Heart right ventricle (tissue), 16 donors: Measurements from ENCODE around the gene CTDNEP1. TPM values are rescaled to one million over a fixed set of nuclear protein-coding genes. Genes with fewer than 3 reads are reported as not detected.

Experiments used
- ATAC-seq, 8 donors: fragments of 200-7000 bp; cut with Tn5 transposase; one replicate each; pipeline ENCODE4 v1.9.1; 2020; ENCODE audit warnings: mild to moderate bottlenecking in 8 of 8, moderate library complexity in 8 of 8, moderate number of reproducible peaks in 1 of 8
- DNase-seq, 2 donors: peaks; one replicate each; pipeline ENCODE4 v3.0.0-alpha.2; 2020
- H3K27ac ChIP-seq, 10 donors: fragments of 200-600 bp; sonication (generic) in 2 of 10; one replicate each; pipeline versions ENCODE4 v1.5.0 to v1.8.0; 2020 to 2022; ENCODE audit warnings: mild to moderate bottlenecking in 3 of 10
- H3K27me3 ChIP-seq, 7 donors: fragments of 200-600 bp; one replicate each; pipeline ENCODE4 v1.8.0; 2021 to 2022; ENCODE audit warnings: mild to moderate bottlenecking in 2 of 7
- H3K36me3 ChIP-seq, 9 donors: fragments of 200-600 bp; sonication (generic) in 1 of 9; one replicate each; pipeline versions ENCODE4 v1.5.0 to v1.8.0; 2020 to 2022; ENCODE audit warnings: mild to moderate bottlenecking in 2 of 9
- H3K4me1 ChIP-seq, 9 donors: fragments of 200-600 bp; sonication (generic) in 1 of 9; one replicate each; pipeline versions ENCODE4 v1.5.0 to v1.8.0; 2020 to 2022; ENCODE audit warnings: mild to moderate bottlenecking in 4 of 9
- H3K4me3 ChIP-seq, 10 donors: fragments of 200-600 bp; sonication (generic) in 2 of 10; one replicate each; pipeline versions ENCODE4 v1.5.0 to v1.8.0; 2020 to 2022; ENCODE audit warnings: mild to moderate bottlenecking in 7 of 10, moderate library complexity in 2 of 10
- H3K9me3 ChIP-seq, 11 donors: fragments of 200-600 bp in 10 of 11; sonication (generic) in 2 of 11; one replicate each; pipeline versions ENCODE4 v1.5.0 to v1.8.0; 2013 to 2022; ENCODE audit warnings: mild to moderate bottlenecking in 2 of 11, control low read depth in 1 of 11, moderate library complexity in 1 of 11
- WGBS, 2 donors: extraction: QIAGEN DNeasy Blood & Tissue Kit; methylation state at CpG; one replicate each; pipeline ENCODE4 v1.1.7; 2013; ENCODE audit warnings: inconsistent platforms in 1 of 2; 5-methylcytosine and 5-hydroxymethylcytosine counted together
- intact Hi-C, 10 donors: fragments of 100-400 bp; cut with DNase I; formaldehyde crosslinking; loops; one replicate each; pipeline versions ENCODE4 v1.11.1 to v1.14.2; 2022
- polyA plus RNA-seq, 2 donors: library from polyadenylated mRNA; stranded (reverse); fragments of 200-250 nt; gene quantifications; one replicate each; pipeline ENCODE4 v1.2.3, GENCODE V29; 2013
- total RNA-seq, 10 donors: library from RNA; stranded (reverse); fragmentation: NEBNext Ultra II Directional in 3 of 10; extraction: Animal tissue kit (Norgen Biotek cat#: 25700) in 3 of 10; gene quantifications; one replicate each; pipeline versions ENCODE4 v1.2.1 to v1.2.4, GENCODE V29; 2021 to 2023
- TF ChIP-seq, protein P1 (sequence below), 9 donors: fragments of 200-600 bp; sonication (generic) in 2 of 9; IDR thresholded peaks; one replicate each; pipeline versions ENCODE4 v1.5.0 to v1.8.0; 2021 to 2022; ENCODE audit warnings: antibody characterized with exemption in 9 of 9, mild to moderate bottlenecking in 5 of 9, moderate library complexity in 1 of 9
- donor health status: Arrhythmogenic right ventricular cardiomyopathy.
- donor health status: ischemic (EF 13 %, LVEDD 7.1; RV severe dilation, severe dysfunction).
- donor health status: healthy with polysubstance abuse.
- donor health status: DM: no; HTN: yes; CAD: no.
- donor health status: DM: no; HTN: no; CAD: no.
- donor health status: ischemic (EF 25% LVEDD 6.9; RV normal size, moderate dysfunction).
- donor health status: ischemic (EF 25% LVEDD 5.7; RV mildly dilated, moderate dysfunction).
- donor health status: healthy.
- donor health status: DM: yes; HTN: yes; CAD: no.
- donor health status: Ischemic cardiomyopathy.
- donor health status: ischemic (EF 35%, LVEDD 5.7; RV mildly dilated, moderate dysfunction).
- donor health status: nonischemic (EF 11% LVEDD 7.7; RV severe dilation, severe dysfunction).
- donor health status: DM: yes; HTN: yes; CAD: no.
- donor health status: PGD.
- donor health status: ischemic (EF 29% LVEDD 5.4; RV normal size, mild dysfunction).
- donor health status: nonischemic (EF 23%, LVEDD 6.1; RV moderate dilation, normal function).

The CTDNEP1 gene
- total and polyA plus RNA-seq, 12 donors = 56.3 to 135 (median 110) TPM

DNA sequence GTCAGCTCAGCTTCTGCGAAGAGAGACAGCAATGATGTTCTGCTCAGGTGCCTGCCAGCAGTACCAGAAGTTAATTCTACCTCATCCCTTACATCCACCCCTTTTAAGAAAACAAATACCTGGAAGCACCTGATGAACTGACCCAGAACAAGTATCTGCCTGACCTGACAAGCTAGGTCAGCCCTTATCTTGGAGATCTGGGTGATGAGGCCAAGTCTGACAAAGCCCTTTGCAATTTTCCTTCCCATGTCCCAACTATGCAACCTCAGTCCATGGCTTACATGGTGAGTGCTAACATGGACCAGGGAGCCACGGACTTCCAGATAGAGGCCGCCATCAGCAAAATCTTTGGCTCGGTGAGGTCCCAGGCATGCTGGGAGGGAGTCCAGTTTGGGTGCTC is 28.2 kb downstream of the CTDNEP1 start:
- TF ChIP-seq, protein P1, sequence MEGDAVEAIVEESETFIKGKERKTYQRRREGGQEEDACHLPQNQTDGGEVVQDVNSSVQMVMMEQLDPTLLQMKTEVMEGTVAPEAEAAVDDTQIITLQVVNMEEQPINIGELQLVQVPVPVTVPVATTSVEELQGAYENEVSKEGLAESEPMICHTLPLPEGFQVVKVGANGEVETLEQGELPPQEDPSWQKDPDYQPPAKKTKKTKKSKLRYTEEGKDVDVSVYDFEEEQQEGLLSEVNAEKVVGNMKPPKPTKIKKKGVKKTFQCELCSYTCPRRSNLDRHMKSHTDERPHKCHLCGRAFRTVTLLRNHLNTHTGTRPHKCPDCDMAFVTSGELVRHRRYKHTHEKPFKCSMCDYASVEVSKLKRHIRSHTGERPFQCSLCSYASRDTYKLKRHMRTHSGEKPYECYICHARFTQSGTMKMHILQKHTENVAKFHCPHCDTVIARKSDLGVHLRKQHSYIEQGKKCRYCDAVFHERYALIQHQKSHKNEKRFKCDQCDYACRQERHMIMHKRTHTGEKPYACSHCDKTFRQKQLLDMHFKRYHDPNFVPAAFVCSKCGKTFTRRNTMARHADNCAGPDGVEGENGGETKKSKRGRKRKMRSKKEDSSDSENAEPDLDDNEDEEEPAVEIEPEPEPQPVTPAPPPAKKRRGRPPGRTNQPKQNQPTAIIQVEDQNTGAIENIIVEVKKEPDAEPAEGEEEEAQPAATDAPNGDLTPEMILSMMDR (IDR thresholded peaks at IDR 0.05) = no peak
- Histone ChIP-seq H3K9me3 (no peaks in the 10 kb centered on the region), H3K27ac (peak overlapping the region in 2 of 10 donors; percentile 7 to 48), H3K4me3 (no peak overlapping the region), H3K4me1 (peaks cover 9 to 67% (median 37%) of the 10 kb centered on the region in 9 donors), H3K27me3 (no peaks in the 10 kb centered on the region), H3K36me3 (peaks cover 0 to 77% (median 33%) of the 10 kb centered on the region in 9 donors)
- WGBS, 2 donors = 78 to 82% methylated on average over 4 of the region's 4 CpGs
- no peak for ATAC-seq
- intact Hi-C loops = no loop called here
- DNase-seq = no peak

DNA sequence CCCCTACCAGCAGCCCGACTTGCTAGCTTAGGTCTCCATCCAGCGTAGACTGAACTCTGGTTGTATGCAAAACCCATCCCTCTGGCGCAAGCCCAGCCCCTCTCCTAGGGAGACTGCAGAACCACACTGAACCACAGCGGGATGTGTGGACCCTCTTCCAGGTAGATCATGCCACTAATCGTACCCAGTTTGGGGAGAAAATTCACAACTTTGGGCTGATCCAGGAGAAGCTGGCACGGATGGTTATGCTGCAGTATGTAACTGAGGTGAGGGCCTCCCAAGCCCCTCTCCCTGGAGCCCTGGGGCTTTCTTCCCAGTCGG is 28.6 kb downstream of the CTDNEP1 start:
- 73 to 80% methylated on average over 7 of the region's 7 CpGs for WGBS, 2 donors
- TF ChIP-seq, protein P1 (IDR thresholded peaks at IDR 0.05) = no peak
- ATAC-seq (no peak), DNase-seq (no peak)
- peak overlapping the region in 2 of 10 donors; percentile 7 to 48 for H3K27ac ChIP-seq
- intact Hi-C loops = no loop called here
- no peaks in the 10 kb centered on the region for H3K9me3 ChIP-seq
- H3K36me3 ChIP-seq = peaks cover 0 to 73% (median 28%) of the 10 kb centered on the region in 9 donors
- no peaks in the 10 kb centered on the region for H3K27me3 ChIP-seq
- peaks cover 13 to 72% (median 41%) of the 10 kb centered on the region in 9 donors for H3K4me1 ChIP-seq
- no peak overlapping the region for H3K4me3 ChIP-seq

- Histone ChIP-seq H3K27me3 (no peaks in the 10 kb centered on the region), H3K4me3 (no peak overlapping the region), H3K9me3 (no peaks in the 10 kb centered on the region), H3K36me3 (peaks cover 0 to 67% (median 25%) of the 10 kb centered on the region in 9 donors), H3K4me1 (peaks cover 16 to 76% (median 42%) of the 10 kb centered on the region in 9 donors), H3K27ac (peak overlapping the region in 3 of 10 donors; percentile 98 to 99 (median 98))
- TF ChIP-seq, protein P1 (IDR thresholded peaks at IDR 0.05) = no peak
- ATAC-seq (no peak), DNase-seq (no peak)
- 81 to 83% methylated on average over 15 of the region's 15 CpGs for WGBS, 2 donors
- intact Hi-C loops = no loop called here
Measured at GRCh38 chr17:7222093-7222971, 29.2 kb downstream of the CTDNEP1 start.

GRCh38 chr17:7221278-7222092 is 30.0 kb downstream of the CTDNEP1 start:
- Histone ChIP-seq H3K4me3 (peak overlapping the region in 9 of 10 donors; percentile 63 to 99 (median 87)), H3K27ac (peak overlapping the region in 9 of 10 donors; percentile 96 to 100 (median 98)), H3K4me1 (peaks cover 16 to 82% (median 45%) of the 10 kb centered on the region in 9 donors), H3K36me3 (peaks cover 0 to 58% (median 17%) of the 10 kb centered on the region in 9 donors), H3K9me3 (no peaks in the 10 kb centered on the region), H3K27me3 (no peaks in the 10 kb centered on the region)
- intact Hi-C loops = no loop called here
- 67 to 72% methylated on average over 10 of the region's 10 CpGs for WGBS, 2 donors
- ATAC-seq (no peak), DNase-seq (no peak)
- TF ChIP-seq, protein P1 (IDR thresholded peaks at IDR 0.05) = no peak
